Mammary epithelial cell (primary cell): Measurements from ENCODE around the gene RBP5.

Experiments used
- EZH2 ChIP-seq: IDR thresholded peaks from 2 replicates; pipeline ENCODE4 v1.6.1; 2012; ENCODE audit warnings: low read length, inconsistent platforms, borderline replicate concordance
- TF ChIP-seq, protein P1 (sequence below), 2 donors: IDR thresholded peaks in 1 of 2; conservative IDR thresholded peaks in 1 of 2; 2 replicates each; pipeline ENCODE4 v1.5.1; 2011 to 2012; ENCODE audit warnings: inconsistent platforms in 2 of 2, low read length in 2 of 2, mild to moderate bottlenecking in 2 of 2, control low read depth in 1 of 2, low read depth in 1 of 2; ENCODE audit not compliant: insufficient read depth in 1 of 2; ENCODE audit errors: extremely low read depth in 1 of 2

GRCh38 chr12:7114008-7114407, 14.7 kb downstream of the RBP5 start:
- TF ChIP-seq, protein P1, sequence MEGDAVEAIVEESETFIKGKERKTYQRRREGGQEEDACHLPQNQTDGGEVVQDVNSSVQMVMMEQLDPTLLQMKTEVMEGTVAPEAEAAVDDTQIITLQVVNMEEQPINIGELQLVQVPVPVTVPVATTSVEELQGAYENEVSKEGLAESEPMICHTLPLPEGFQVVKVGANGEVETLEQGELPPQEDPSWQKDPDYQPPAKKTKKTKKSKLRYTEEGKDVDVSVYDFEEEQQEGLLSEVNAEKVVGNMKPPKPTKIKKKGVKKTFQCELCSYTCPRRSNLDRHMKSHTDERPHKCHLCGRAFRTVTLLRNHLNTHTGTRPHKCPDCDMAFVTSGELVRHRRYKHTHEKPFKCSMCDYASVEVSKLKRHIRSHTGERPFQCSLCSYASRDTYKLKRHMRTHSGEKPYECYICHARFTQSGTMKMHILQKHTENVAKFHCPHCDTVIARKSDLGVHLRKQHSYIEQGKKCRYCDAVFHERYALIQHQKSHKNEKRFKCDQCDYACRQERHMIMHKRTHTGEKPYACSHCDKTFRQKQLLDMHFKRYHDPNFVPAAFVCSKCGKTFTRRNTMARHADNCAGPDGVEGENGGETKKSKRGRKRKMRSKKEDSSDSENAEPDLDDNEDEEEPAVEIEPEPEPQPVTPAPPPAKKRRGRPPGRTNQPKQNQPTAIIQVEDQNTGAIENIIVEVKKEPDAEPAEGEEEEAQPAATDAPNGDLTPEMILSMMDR (conservative IDR thresholded peaks at IDR 0.05 in 1 of 2, IDR thresholded peaks at IDR 0.05 in 1 of 2; ENCODE audit: extremely low read depth in 1 of 2, insufficient read depth in 1 of 2, low read depth in 1 of 2, low read length in 2 of 2): no peak
- no peak for TF ChIP-seq EZH2
